NCI-H1436 treated with DMSO at 0.1 percent for 48 hours (cell line): Measurements from ENCODE around the gene GRAMD4.

Source experiments
- DNase-seq: peaks from one replicate; lab custom pipeline; 2025; lab: John Stamatoyannopoulos, UW

The GRAMD4 gene

DNA sequence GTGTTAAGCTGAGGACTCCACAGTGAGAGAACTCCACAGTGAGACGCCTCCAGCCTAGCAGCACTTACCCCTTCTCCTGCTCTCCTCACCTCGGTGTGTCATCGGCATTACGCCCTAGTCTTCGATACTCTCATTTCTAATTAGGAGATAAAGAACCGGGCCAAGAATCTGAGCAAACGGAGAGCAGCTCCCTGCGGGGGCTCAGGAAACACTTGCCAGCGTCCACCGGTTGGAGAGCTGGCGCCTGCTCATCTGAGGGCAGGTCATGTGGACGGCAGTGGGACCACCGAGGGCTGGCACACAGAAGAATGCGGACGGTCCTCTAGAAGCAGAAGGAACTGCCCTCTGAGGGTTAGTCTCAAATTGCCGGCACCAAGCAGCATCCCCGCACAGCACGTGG is 104.9 kb downstream of the GRAMD4 start:
- no peak for DNase-seq

DNA sequence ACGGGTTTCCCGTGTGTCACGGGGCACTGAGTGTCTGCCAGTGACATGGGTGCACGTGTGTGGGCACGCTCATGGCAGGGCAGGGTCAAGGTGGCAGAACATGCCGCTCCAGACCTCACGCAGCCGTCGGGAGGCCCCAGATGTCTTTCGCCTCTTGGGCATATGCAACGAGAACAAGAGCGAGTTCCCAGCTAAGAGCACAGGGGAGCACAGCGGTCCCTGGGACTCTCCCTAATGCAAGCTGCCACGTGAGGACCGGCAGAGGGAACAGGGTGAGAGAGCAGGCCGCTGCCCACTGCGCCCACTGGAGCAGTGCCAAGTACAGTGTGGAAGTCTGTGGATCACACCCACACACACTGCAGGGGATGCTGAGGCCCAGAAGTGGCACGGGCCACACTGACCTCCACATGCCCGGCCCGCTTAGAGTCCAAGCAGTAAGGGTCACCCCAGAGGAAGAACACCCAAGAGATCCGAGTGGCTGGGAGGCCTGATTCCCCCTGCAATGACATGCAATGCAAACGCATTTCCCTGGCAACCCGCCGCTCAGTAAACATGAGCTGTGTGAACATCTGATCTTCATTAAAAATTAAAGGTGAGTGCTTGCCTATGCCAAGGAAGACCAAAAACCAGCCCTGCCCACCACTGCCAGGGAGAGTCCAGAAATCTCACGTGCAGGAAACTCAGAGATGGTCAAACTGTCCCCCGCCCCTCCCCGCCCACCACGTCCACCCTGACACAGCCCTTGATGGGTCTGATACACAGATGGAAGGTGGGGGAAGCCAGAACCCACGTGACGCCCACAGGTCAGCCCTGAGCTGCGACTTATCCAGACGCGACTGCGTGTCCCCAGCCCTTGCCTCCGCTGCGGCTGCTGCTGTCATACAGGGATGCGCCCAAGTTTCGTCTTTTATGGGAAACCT is 106.1 kb downstream of the GRAMD4 start:
- no peak for DNase-seq

DNA sequence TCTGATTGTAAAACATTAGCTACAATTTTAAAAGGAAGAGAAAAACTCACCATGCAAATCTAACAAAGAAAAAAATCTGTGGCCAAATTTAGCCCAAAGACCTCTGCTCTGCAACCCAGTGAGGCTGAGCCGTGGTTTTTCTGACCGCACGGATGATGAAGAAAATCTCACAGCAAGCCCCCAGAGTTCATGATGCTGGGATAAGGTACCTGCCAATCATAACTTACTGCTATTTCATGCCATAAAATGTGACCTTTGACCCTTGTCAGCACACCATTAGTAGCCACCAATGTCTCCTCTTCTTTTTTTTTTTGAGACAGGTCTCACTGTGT is 106.8 kb downstream of the GRAMD4 start:
- DNase-seq, result no peak

DNA sequence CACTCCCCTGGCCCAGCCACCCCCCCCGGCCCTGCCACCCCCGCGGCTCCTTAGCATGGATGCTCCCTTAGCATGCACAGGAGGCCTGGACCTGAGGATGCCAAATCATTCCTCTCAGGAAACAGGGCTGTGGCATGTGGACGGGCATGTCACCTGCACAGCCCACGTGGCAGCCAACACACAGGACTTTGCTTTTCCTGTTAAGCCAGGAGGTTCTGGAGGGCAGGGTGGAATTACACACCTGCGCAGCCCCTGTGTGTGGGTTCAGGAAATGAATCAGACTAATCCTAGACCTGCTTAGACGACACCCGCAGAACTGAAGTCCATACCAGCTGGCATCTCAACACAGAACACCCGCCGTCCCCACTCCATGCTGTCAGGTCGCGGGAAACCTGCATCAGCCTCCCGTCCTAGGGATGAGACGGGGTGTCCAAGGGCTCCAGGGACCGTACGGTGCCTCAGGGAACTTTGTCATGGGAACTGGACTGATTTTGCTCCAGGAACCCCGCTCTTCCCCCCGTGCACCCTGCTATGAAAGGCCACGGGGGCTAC is 107.7 kb downstream of the GRAMD4 start:
- no peak for DNase-seq

DNA sequence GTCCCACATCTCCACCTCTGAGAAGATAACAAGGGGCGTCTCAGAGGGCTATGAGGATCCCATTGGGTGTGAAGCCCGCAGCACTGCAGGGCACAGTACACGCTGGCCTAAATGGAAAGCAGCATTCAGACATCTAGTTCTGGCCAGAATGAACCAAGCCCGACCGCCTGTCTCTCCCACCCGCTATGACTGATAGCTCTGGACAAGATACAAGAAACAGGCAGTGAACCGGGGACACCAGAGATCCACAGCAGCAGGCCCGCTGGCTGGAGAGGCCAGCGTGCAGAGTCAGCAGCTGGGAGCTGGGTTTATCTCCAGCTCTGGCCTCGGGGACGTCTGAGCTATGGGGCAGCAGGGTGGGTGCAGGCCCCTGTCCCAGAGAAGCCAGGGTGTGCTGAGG is 108.3 kb downstream of the GRAMD4 start:
- no peak for DNase-seq
